Loucy (cell line): ENCODE data around the gene HLA-DMB.

ENCODE experiments used
- H2AFZ ChIP-seq: fragments of 200-600 bp; sonication (generic); 2 replicates; pipeline ENCODE4 v1.6.0; 2016; ENCODE audit warnings: antibody characterized with exemption, mild to moderate bottlenecking, low read length, moderate library complexity
- H3F3A ChIP-seq: fragments of 200-600 bp; 2 replicates; pipeline ENCODE4 v1.6.0; 2016; ENCODE audit warnings: antibody characterized with exemption, low read depth, mild to moderate bottlenecking
- H3K27me3 ChIP-seq: fragments of 200-600 bp; sonication (generic); 2 replicates; pipeline ENCODE4 v1.6.1; 2014; ENCODE audit warnings: low read length, mild to moderate bottlenecking; ENCODE audit not compliant: insufficient read depth, poor library complexity, severe bottlenecking
- H3K36me3 ChIP-seq: fragments of 200-600 bp; sonication (generic); 2 replicates; pipeline ENCODE4 v1.6.1; 2016; ENCODE audit warnings: low read length; ENCODE audit not compliant: insufficient read depth
- H3K4me1 ChIP-seq: fragments of 200-600 bp; sonication (generic); 2 replicates; pipeline ENCODE4 v1.5.1; 2014; ENCODE audit warnings: low read length, mild to moderate bottlenecking; ENCODE audit not compliant: insufficient read depth, poor library complexity, severe bottlenecking
- H3K4me2 ChIP-seq: fragments of 200-600 bp; sonication (generic); 2 replicates; pipeline ENCODE4 v1.6.0; 2014; ENCODE audit warnings: antibody characterized with exemption, low read length, low read depth, mild to moderate bottlenecking; ENCODE audit not compliant: poor library complexity, severe bottlenecking
- H3K4me3 ChIP-seq: fragments of 200-600 bp; sonication (generic); 2 replicates; pipeline ENCODE4 v1.5.1; 2014; ENCODE audit warnings: low read length, mild to moderate bottlenecking, mixed read lengths; ENCODE audit not compliant: poor library complexity, severe bottlenecking
- H3K79me2 ChIP-seq: fragments of 200-600 bp; sonication (generic); 2 replicates; pipeline ENCODE4 v1.6.1; 2014; ENCODE audit warnings: low read length; ENCODE audit not compliant: insufficient read depth
- H3K9ac ChIP-seq: fragments of 200-600 bp; sonication (generic); 2 replicates; pipeline ENCODE4 v1.6.0; 2014; ENCODE audit warnings: mild to moderate bottlenecking, low read depth, low read length, moderate library complexity; ENCODE audit not compliant: poor library complexity, severe bottlenecking
- H3K9me2 ChIP-seq: fragments of 200-600 bp; sonication (generic); replicated peaks from 2 replicates; pipeline ENCODE4 v1.6.1; 2016; ENCODE audit warnings: low read depth, low read length, mixed read lengths
- H3K9me3 ChIP-seq: fragments of 200-600 bp; sonication (generic); 2 replicates; pipeline ENCODE4 v1.6.1; 2014; ENCODE audit warnings: mild to moderate bottlenecking, antibody characterized with exemption, low read length, low read depth; ENCODE audit not compliant: insufficient read depth
- H4K20me1 ChIP-seq: fragments of 200-600 bp; sonication (generic); 2 replicates; pipeline ENCODE4 v1.6.0; 2014; ENCODE audit warnings: antibody characterized with exemption, low read length, mild to moderate bottlenecking; ENCODE audit not compliant: insufficient read depth, poor library complexity, severe bottlenecking
- CTCF ChIP-seq: fragments of 200-600 bp; sonication (generic); conservative IDR thresholded peaks from 2 replicates; pipeline ENCODE4 v1.5.1; 2014; ENCODE audit warnings: mild to moderate bottlenecking, antibody characterized with exemption, low read length
- EZH2phosphoT487 ChIP-seq: fragments of 200-600 bp; IDR thresholded peaks from 2 replicates; pipeline ENCODE4 v1.6.1; 2018; ENCODE audit warnings: antibody characterized with exemption, mild to moderate bottlenecking, moderate library complexity, borderline replicate concordance

Gene HLA-DMB

GRCh38 chr6:32954267-32954666 is 13.4 kb upstream of the HLA-DMB start:
- no peak overlapping the region for H3K4me2 ChIP-seq
- H3K4me1 ChIP-seq, result peaks cover 16% of the 10 kb centered on the region

GRCh38 chr6:32953775-32954174 is 12.9 kb upstream of the HLA-DMB start:
- H3K9me3 ChIP-seq, result no peaks in the 10 kb centered on the region
- H4K20me1 ChIP-seq, result no peaks in the 10 kb centered on the region
- no peak overlapping the region for H3K4me2 ChIP-seq
- H3K36me3 ChIP-seq, result no peaks in the 10 kb centered on the region
- H3K27me3 ChIP-seq, result no peaks in the 10 kb centered on the region
- H3K4me3 ChIP-seq, result no peak overlapping the region
- H3K79me2 ChIP-seq, result no peaks in the 10 kb centered on the region
- H3K9me2 ChIP-seq, result no peaks in the 10 kb centered on the region
- no peaks in the 10 kb centered on the region for H3F3A ChIP-seq
- peaks cover 16% of the 10 kb centered on the region for H3K4me1 ChIP-seq
- TF ChIP-seq CTCF (no peak), EZH2phosphoT487 (no peak)
- no peak overlapping the region for H2AFZ ChIP-seq
- no peak overlapping the region for H3K9ac ChIP-seq

More at GRCh38 chr6:32954267-32954666, 13.4 kb upstream of the HLA-DMB start:
- H3K4me3 ChIP-seq, result no peak overlapping the region
- H3K36me3 ChIP-seq, result no peaks in the 10 kb centered on the region
- no peaks in the 10 kb centered on the region for H3K9me2 ChIP-seq
- H3K9me3 ChIP-seq, result no peaks in the 10 kb centered on the region
- no peaks in the 10 kb centered on the region for H3K27me3 ChIP-seq
- no peaks in the 10 kb centered on the region for H3K79me2 ChIP-seq
- no peak for TF ChIP-seq EZH2phosphoT487
- no peak for TF ChIP-seq CTCF
- H2AFZ ChIP-seq, result no peak overlapping the region
- no peaks in the 10 kb centered on the region for H4K20me1 ChIP-seq
- H3F3A ChIP-seq, result no peaks in the 10 kb centered on the region
- H3K9ac ChIP-seq, result no peak overlapping the region

- Histone ChIP-seq H3F3A (no peaks in the 10 kb centered on the region), H4K20me1 (no peaks in the 10 kb centered on the region), H3K27me3 (no peaks in the 10 kb centered on the region), H3K9me2 (no peaks in the 10 kb centered on the region), H3K36me3 (no peaks in the 10 kb centered on the region), H3K79me2 (no peaks in the 10 kb centered on the region), H3K9ac (peak within 1 kb of the TSS; percentile 41), H3K9me3 (no peaks in the 10 kb centered on the region), H3K4me2 (peak within 1 kb of the TSS; percentile 58), H2AFZ (peak within 1 kb of the TSS; percentile 76), H3K4me3 (peak within 1 kb of the TSS; percentile 57), H3K4me1 (peaks cover 16% of the 10 kb centered on the region)
- TF ChIP-seq CTCF (peak; percentile 80), EZH2phosphoT487 (no peak)
These were observed 12.2 kb upstream of the HLA-DMB start, which contains the start of gene HLA-DMA for GRCh38 chr6:32952817-32953739. TSS of gene HLA-DMA (minus strand) at chr6:32953097. CDS start at chr6:32953036, 61 bp downstream.
